GM12873 (cell line): ENCODE data around the gene TLCD1.

Experiments
- TF ChIP-seq, protein P1 (sequence below): IDR thresholded peaks from 2 replicates; pipeline ENCODE4 v1.5.1; 2012; ENCODE audit warnings: low read depth, mild to moderate bottlenecking, moderate library complexity, low read length, control low read depth; ENCODE audit not compliant: insufficient read depth; ENCODE audit errors: missing control alignments

The TLCD1 gene

DNA sequence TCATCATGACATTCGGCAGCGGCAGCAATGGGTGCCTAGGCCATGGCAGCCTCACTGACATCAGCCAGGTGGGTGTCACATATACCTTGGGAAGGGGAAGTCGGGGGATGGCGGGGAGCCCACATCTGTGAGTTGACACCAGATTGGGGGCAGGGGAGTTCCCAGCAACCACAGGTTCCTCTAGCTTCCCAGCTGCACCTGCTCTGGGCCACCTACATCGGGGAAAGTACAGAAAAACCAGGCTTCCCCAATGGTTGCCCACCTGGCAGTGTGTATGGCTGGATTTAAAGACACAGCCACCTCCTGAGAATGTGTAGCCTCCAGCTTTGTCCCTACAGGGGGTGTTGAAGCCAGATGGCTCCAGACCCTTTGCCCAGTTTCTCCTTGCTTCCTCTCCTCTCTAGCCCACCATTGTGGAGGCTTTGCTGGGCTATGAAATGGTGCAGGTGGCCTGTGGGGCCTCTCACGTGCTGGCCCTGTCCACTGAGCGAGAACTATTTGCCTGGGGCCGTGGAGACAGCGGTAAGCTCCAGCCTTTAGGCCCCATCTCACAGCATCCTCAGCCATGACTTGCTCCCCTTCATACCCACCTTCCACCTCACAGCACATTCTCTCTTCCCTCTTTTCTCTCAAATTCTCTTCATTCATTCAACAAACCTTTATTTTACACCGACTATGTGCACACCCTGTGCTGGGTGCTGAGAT, 12.8 kb upstream of the TLCD1 start:
- TF ChIP-seq, protein P1, sequence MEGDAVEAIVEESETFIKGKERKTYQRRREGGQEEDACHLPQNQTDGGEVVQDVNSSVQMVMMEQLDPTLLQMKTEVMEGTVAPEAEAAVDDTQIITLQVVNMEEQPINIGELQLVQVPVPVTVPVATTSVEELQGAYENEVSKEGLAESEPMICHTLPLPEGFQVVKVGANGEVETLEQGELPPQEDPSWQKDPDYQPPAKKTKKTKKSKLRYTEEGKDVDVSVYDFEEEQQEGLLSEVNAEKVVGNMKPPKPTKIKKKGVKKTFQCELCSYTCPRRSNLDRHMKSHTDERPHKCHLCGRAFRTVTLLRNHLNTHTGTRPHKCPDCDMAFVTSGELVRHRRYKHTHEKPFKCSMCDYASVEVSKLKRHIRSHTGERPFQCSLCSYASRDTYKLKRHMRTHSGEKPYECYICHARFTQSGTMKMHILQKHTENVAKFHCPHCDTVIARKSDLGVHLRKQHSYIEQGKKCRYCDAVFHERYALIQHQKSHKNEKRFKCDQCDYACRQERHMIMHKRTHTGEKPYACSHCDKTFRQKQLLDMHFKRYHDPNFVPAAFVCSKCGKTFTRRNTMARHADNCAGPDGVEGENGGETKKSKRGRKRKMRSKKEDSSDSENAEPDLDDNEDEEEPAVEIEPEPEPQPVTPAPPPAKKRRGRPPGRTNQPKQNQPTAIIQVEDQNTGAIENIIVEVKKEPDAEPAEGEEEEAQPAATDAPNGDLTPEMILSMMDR = no peak

DNA sequence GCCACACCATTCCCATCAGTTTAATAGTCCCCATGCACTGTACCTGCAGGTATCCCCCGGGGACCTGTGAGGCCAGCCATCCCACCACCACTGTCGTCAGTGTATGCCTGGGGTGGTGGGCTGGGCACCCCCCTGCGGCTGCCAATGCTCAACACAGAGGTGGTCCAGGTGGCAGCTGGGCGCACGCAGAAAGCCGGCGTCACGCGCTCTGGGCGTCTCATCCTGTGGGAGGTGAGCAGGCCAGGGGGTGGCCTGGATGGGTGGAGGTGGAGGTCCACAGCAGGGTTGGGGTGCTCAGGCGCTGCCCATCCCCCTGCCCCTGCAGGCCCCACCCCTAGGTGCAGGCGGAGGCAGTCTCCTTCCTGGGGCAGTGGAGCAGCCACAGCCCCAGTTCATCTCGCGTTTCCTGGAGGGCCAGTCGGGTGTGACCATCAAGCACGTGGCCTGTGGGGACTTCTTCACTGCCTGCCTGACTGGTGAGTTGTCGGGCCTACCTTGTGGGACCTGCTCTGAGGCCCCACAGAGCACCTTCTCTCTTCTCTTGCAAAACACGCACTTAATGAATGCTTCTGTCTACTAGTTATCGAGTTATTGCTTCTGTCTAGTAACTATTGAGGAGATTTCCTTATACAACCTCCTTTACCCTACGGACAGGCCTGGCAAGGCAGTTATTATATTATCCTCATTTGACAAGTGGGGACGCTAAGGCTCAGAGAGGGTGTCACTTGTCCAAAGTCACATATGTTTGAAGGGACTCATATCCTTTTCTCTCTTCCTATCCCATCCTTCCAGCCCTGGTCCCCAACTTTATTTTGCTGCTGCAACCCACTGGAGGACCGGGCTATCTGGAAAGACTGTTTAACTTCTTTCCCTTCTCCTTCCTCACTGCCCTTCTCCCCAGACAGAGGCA, 12.0 kb upstream of the TLCD1 start:
- TF ChIP-seq, protein P1 = no peak

GRCh38 chr17:28737316-28737715, 11.3 kb upstream of the TLCD1 start:
- TF ChIP-seq, protein P1 = no peak

DNA sequence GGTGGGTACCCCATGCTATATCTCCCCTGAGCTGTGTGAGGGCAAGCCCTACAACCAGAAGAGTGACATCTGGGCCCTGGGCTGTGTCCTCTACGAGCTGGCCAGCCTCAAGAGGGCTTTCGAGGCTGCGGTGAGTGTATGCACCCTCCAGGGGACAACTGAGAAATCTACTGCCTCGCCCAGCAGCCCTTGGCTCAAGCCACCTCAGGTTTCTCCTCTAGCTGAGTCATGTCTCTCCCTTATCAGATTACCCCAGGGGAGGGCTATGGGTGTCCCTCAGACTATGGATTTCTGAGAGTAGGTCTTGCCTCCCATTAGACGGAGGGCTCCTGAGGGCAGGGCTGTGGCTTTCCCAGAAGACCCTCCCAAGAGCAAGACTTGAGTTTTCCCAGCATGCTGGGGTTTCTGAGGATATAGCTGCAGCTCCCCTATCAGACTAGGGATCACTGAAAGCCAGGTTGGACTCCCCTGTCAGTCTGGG, 9.2 kb upstream of the TLCD1 start:
- TF ChIP-seq, protein P1 = no peak

DNA sequence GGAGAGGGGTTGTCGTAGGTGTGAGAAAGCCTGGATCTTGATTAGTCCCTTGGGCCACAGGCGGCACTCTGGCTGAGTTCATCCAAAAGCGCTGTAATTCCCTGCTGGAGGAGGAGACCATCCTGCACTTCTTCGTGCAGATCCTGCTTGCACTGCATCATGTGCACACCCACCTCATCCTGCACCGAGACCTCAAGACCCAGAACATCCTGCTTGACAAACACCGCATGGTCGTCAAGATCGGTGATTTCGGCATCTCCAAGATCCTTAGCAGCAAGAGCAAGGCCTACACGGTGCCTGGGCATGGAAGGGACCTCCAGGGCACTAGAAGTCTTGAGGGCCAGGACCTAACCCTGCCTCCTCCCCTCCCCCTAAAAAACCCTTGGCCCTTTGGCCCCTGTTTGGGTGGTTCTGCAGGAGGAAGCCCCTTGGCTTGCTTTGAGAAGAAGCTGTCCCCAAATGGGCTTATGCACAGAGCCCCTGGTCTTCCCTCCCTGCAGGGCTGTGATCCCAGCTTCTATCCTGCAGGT, 8.7 kb upstream of the TLCD1 start:
- TF ChIP-seq, protein P1 = no peak

- TF ChIP-seq, protein P1 = no peak
Observed at GRCh38 chr17:28733346-28733745, 7.3 kb upstream of the TLCD1 start.

DNA sequence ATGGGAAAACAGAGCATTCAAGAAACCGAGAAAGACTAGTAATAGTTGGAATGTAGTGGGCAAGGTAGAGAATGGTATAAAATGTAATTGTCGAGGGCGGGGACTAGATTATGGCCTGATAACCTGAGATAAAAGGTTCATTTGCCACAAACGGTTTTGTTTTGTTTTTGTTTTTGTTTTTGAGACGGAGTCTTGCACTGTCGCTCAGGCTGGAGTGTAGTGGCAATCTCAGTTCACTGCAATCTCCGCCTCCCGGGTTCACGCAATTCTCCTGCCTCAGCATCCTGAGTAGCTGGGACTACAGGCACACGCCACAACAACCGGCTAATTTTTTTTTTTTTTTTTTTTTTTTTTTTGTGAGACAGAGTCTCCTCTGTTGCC, 3.9 kb upstream of the TLCD1 start:
- TF ChIP-seq, protein P1 = no peak
